Measurements from ENCODE around the gene METAP1D. TPM values are rescaled to one million over a fixed set of nuclear protein-coding genes. Genes with fewer than 3 reads are reported as not detected.

Gene METAP1D
- total and polyA plus RNA-seq, 9 donors: 7.0 to 14.3 (median 10.9) TPM

GRCh38 chr2:172106108-172106961 lies 106.6 kb downstream of the METAP1D start:
- intact Hi-C loops (cut with DNase I): loop anchor here (5.0 to 10.0 kb wide), 4 partner anchors 392 to 532 kb away; no protein-coding TSS in a partner anchor
- H3K27me3 ChIP-seq: peaks cover 5% of the 10 kb centered on the region
- 4 to 6% (median 4%) methylated on average over 42 to 44 of the region's 44 CpGs for WGBS, 3 donors
- H3K27ac ChIP-seq: no peak overlapping the region
- no peaks in the 10 kb centered on the region for H3K9me3 ChIP-seq
- DNase-seq: peak in 2 of 5 donors; percentile 36 to 60
- no peak overlapping the region for H3K4me3 ChIP-seq
- no peak for TF ChIP-seq POLR2A (IDR thresholded peaks at IDR 0.05)
- no peak for TF ChIP-seq EP300 (IDR thresholded peaks at IDR 0.05)
- no peaks in the 10 kb centered on the region for H3K36me3 ChIP-seq
- H3K4me1 ChIP-seq (ENCODE audit: insufficient read depth): peaks cover 9% of the 10 kb centered on the region

GRCh38 chr2:172107690-172108586 lies 108.2 kb downstream of the METAP1D start:
- Histone ChIP-seq H3K27ac (no peak overlapping the region), H3K36me3 (no peaks in the 10 kb centered on the region), H3K4me3 (no peak overlapping the region), H3K9me3 (no peaks in the 10 kb centered on the region), H3K4me1 (ENCODE audit: insufficient read depth) (peaks cover 3% of the 10 kb centered on the region), H3K27me3 (peaks cover 5% of the 10 kb centered on the region)
- 14 to 20% (median 19%) methylated on average over 45 to 51 of the region's 51 CpGs for WGBS, 3 donors
- intact Hi-C loops (cut with DNase I): loop anchor here (5.0 to 10.0 kb wide), 4 partner anchors 393 to 533 kb away; no protein-coding TSS in a partner anchor
- DNase-seq: no peak
- TF ChIP-seq EP300 (IDR thresholded peaks at IDR 0.05) (no peak), CTCF (IDR thresholded peaks at IDR 0.05) (no peak), POLR2A (IDR thresholded peaks at IDR 0.05) (no peak)

GRCh38 chr2:172108587-172108930 lies 108.8 kb downstream of the METAP1D start:
- peaks cover 2% of the 10 kb centered on the region for H3K4me1 ChIP-seq (ENCODE audit: insufficient read depth)
- no peak overlapping the region for H3K4me3 ChIP-seq
- 35 to 46% (median 37%) methylated on average over 8 of the region's 8 CpGs for WGBS, 3 donors
- peaks cover 5% of the 10 kb centered on the region for H3K27me3 ChIP-seq
- TF ChIP-seq EP300 (IDR thresholded peaks at IDR 0.05) (no peak), CTCF (IDR thresholded peaks at IDR 0.05) (no peak)
- DNase-seq: no peak
- intact Hi-C loops (cut with DNase I): loop anchor here (5.0 to 10.0 kb wide), 4 partner anchors 394 to 534 kb away; no protein-coding TSS in a partner anchor
- no peaks in the 10 kb centered on the region for H3K9me3 ChIP-seq
- H3K36me3 ChIP-seq: no peaks in the 10 kb centered on the region
- no peak overlapping the region for H3K27ac ChIP-seq

GRCh38 chr2:172109256-172109987 lies 109.7 kb downstream of the METAP1D start:
- H3K36me3 ChIP-seq: no peaks in the 10 kb centered on the region
- H3K4me3 ChIP-seq: no peak overlapping the region
- H3K27ac ChIP-seq: no peak overlapping the region
- no peaks in the 10 kb centered on the region for H3K9me3 ChIP-seq
- H3K4me1 ChIP-seq (ENCODE audit: insufficient read depth): peaks cover 2% of the 10 kb centered on the region
- no peak for DNase-seq
- no peak for TF ChIP-seq POLR2A (IDR thresholded peaks at IDR 0.05)
- no peak for TF ChIP-seq EP300 (IDR thresholded peaks at IDR 0.05)
- no peak for TF ChIP-seq CTCF (IDR thresholded peaks at IDR 0.05)
- WGBS, 3 donors: 47 to 51% (median 50%) methylated on average over 29 of the region's 29 CpGs
- H3K27me3 ChIP-seq: peaks cover 5% of the 10 kb centered on the region
- intact Hi-C loops (cut with DNase I): loop anchor here (5.0 to 10.0 kb wide), 4 partner anchors 395 to 535 kb away; no protein-coding TSS in a partner anchor
